Measurements from ENCODE around the gene IRS1.

- TF ChIP-seq YY1 (IDR thresholded peaks at IDR 0.05; ENCODE audit: low read depth): no peak
- peak; percentile 50 for TF ChIP-seq CTCF (IDR thresholded peaks at IDR 0.05)
- no peak for TF ChIP-seq POLR2AphosphoS5 (IDR thresholded peaks at IDR 0.05; ENCODE audit: low read depth, low read length)
- TF ChIP-seq, protein P1, sequence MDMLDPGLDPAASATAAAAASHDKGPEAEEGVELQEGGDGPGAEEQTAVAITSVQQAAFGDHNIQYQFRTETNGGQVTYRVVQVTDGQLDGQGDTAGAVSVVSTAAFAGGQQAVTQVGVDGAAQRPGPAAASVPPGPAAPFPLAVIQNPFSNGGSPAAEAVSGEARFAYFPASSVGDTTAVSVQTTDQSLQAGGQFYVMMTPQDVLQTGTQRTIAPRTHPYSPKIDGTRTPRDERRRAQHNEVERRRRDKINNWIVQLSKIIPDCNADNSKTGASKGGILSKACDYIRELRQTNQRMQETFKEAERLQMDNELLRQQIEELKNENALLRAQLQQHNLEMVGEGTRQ (IDR thresholded peaks at IDR 0.05; ENCODE audit: borderline replicate concordance, low read depth, low read length): no peak
- no peak for TF ChIP-seq NFIC (IDR thresholded peaks at IDR 0.05; ENCODE audit: borderline replicate concordance)
- no peak for TF ChIP-seq REST (IDR thresholded peaks at IDR 0.05; ENCODE audit: low read depth, low read length)
- TF ChIP-seq PBX3 (IDR thresholded peaks at IDR 0.05): no peak
- no peak for TF ChIP-seq MXI1 (IDR thresholded peaks at IDR 0.05; ENCODE audit: low read depth, low read length)
- TF ChIP-seq TEAD4 (IDR thresholded peaks at IDR 0.05; ENCODE audit: borderline replicate concordance, insufficient read depth): no peak
- peak; percentile 28; the same call in 1 of the 2 replicates for TF ChIP-seq SMC3 (IDR thresholded peaks at IDR 0.05; ENCODE audit: low read depth, low read length)
- TF ChIP-seq, protein P2, sequence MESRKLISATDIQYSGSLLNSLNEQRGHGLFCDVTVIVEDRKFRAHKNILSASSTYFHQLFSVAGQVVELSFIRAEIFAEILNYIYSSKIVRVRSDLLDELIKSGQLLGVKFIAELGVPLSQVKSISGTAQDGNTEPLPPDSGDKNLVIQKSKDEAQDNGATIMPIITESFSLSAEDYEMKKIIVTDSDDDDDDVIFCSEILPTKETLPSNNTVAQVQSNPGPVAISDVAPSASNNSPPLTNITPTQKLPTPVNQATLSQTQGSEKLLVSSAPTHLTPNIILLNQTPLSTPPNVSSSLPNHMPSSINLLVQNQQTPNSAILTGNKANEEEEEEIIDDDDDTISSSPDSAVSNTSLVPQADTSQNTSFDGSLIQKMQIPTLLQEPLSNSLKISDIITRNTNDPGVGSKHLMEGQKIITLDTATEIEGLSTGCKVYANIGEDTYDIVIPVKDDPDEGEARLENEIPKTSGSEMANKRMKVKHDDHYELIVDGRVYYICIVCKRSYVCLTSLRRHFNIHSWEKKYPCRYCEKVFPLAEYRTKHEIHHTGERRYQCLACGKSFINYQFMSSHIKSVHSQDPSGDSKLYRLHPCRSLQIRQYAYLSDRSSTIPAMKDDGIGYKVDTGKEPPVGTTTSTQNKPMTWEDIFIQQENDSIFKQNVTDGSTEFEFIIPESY (IDR thresholded peaks at IDR 0.05; ENCODE audit: borderline replicate concordance, low read depth): no peak
- no peak for TF ChIP-seq RCOR1 (IDR thresholded peaks at IDR 0.05; ENCODE audit: low read length)
Observed at GRCh38 chr2:226796840-226797288, 2.8 kb downstream of the IRS1 start.
